H1 (cell line): ENCODE measurements around the gene BIRC7. TPM values are rescaled to one million over a fixed set of nuclear protein-coding genes. Genes with fewer than 3 reads are reported as not detected.

Experiments used
- CTCF ChIA-PET: fragments of 300-600 bp; sonication (Branson Sonifier 250); formaldehyde crosslinking; loops from one replicate; lab custom pipeline; 2021; ENCODE audit not compliant: partially characterized antibody; lab: Charles Lee
- POLR2A ChIA-PET: fragments of 300-600 bp; sonication (Branson Sonifier 250); formaldehyde crosslinking; loops from one replicate; lab custom pipeline; 2021; ENCODE audit warnings: inconsistent platforms; ENCODE audit not compliant: partially characterized antibody; lab: Charles Lee
- DNase-seq, 2 experiments: peaks; one replicate each; pipeline versions ENCODE4 v3.0.0 to v3.0.0-alpha.2; 2010 to 2022; ENCODE audit warnings: low spot score in 2 of 2, low read depth in 1 of 2, mixed read lengths in 1 of 2
- FAIRE-seq: peaks from 2 replicates; lab custom pipeline; 2011; peaks lifted over from hg19 to GRCh38; lab: Jason Lieb, UNC
- H2AFZ ChIP-seq: 2 replicates; pipeline ENCODE4 v1.8.1; 2012; ENCODE audit warnings: low read length, inconsistent platforms
- H2AK5ac ChIP-seq: 2 replicates; pipeline ENCODE4 v1.6.1; 2013; ENCODE audit warnings: low read depth, low read length
- H2BK120ac ChIP-seq: replicated peaks from 2 replicates; pipeline ENCODE3; 2013; ENCODE audit warnings: low read depth, low read length, inconsistent platforms
- H2BK12ac ChIP-seq: 2 replicates; pipeline ENCODE4 v1.6.1; 2013; ENCODE audit warnings: low read depth, low read length
- H2BK15ac ChIP-seq: 2 replicates; pipeline ENCODE4 v1.6.1; 2013; ENCODE audit warnings: low read length
- H2BK20ac ChIP-seq: 2 replicates; pipeline ENCODE4 v1.6.1; 2013; ENCODE audit warnings: low read length
- H2BK5ac ChIP-seq: 2 replicates; pipeline ENCODE4 v1.6.1; 2013; ENCODE audit warnings: low read depth, low read length
- H3K14ac ChIP-seq: 2 replicates; pipeline ENCODE4 v1.6.1; 2013; ENCODE audit warnings: inconsistent platforms; ENCODE audit not compliant: insufficient read length
- H3K18ac ChIP-seq: 2 replicates; pipeline ENCODE4 v1.6.1; 2013; ENCODE audit warnings: low read length; ENCODE audit errors: extremely low read depth
- H3K23ac ChIP-seq: 2 replicates; pipeline ENCODE4 v1.6.1; 2013; ENCODE audit warnings: inconsistent platforms; ENCODE audit not compliant: insufficient read length
- H3K23me2 ChIP-seq: 2 replicates; pipeline ENCODE4 v1.6.1; 2013; ENCODE audit warnings: low read depth, low read length
- H3K27ac ChIP-seq: 2 replicates; pipeline ENCODE4 v1.6.1; 2011; ENCODE audit warnings: low read depth, low read length, inconsistent platforms
- H3K27me3 ChIP-seq, 4 experiments: replicated peaks in 1 of 4; 1 replicate in 1 of 4; 2 replicates in 3 of 4; pipeline versions ENCODE4 v1.6.1 to v1.8.1; 2011 to 2013; ENCODE audit warnings: low read length in 3 of 4, mild to moderate bottlenecking in 3 of 4, inconsistent platforms in 2 of 4, mixed read lengths in 2 of 4, moderate library complexity in 1 of 4; ENCODE audit not compliant: control insufficient read depth in 3 of 4, insufficient read depth in 3 of 4; ENCODE audit errors: extremely low read depth in 1 of 4
- H3K36me3 ChIP-seq, 4 experiments: 2 replicates each; pipeline versions ENCODE4 v1.6.1 to v1.8.1; 2011 to 2013; ENCODE audit warnings: mild to moderate bottlenecking in 4 of 4, low read length in 3 of 4, moderate library complexity in 2 of 4, control low read depth in 1 of 4, inconsistent platforms in 1 of 4; ENCODE audit not compliant: insufficient read depth in 4 of 4, control insufficient read depth in 2 of 4
- H3K4ac ChIP-seq: replicated peaks from 2 replicates; pipeline ENCODE3; 2013; ENCODE audit warnings: low read length, low read depth, mixed read lengths, inconsistent platforms; ENCODE audit not compliant: insufficient read length
- H3K4me1 ChIP-seq, 4 experiments: replicated peaks in 1 of 4; 1 replicate in 1 of 4; 2 replicates in 3 of 4; pipeline versions ENCODE4 v1.6.1 to v1.8.1; 2011 to 2013; ENCODE audit warnings: low read length in 3 of 4, inconsistent platforms in 2 of 4, mixed read lengths in 1 of 4; ENCODE audit not compliant: insufficient read depth in 4 of 4, control insufficient read depth in 3 of 4
- H3K4me2 ChIP-seq, 2 experiments: 2 replicates each; pipeline versions ENCODE4 v1.6.1 to v1.8.1; 2011 to 2013; ENCODE audit warnings: low read depth in 2 of 2, low read length in 2 of 2, control low read depth in 1 of 2, inconsistent platforms in 1 of 2, mild to moderate bottlenecking in 1 of 2; ENCODE audit not compliant: insufficient read depth in 1 of 2
- H3K4me3 ChIP-seq, 4 experiments: fragments of 200-600, 300-600 bp in 1 of 4; sonication (generic), shearing (Covaris generic), sonication (Bioruptor Twin) in 1 of 4; 2 replicates each; pipeline versions ENCODE4 v1.5.1 to v1.8.1; 2011 to 2016; ENCODE audit warnings: low read length in 4 of 4, low read depth in 3 of 4, control low read depth in 2 of 4, inconsistent platforms in 2 of 4, mild to moderate bottlenecking in 2 of 4, mixed read lengths in 1 of 4, moderate library complexity in 1 of 4; ENCODE audit not compliant: insufficient read depth in 2 of 4; ENCODE audit errors: extremely low read depth in 1 of 4
- H3K56ac ChIP-seq: replicated peaks from 2 replicates; pipeline ENCODE3; 2013; ENCODE audit warnings: low read depth, mild to moderate bottlenecking, mixed read lengths, low read length, inconsistent platforms; ENCODE audit not compliant: insufficient read length
- H3K79me1 ChIP-seq: 2 replicates; pipeline ENCODE4 v1.6.1; 2013; ENCODE audit warnings: low read depth, low read length, control low read depth
- H3K79me2 ChIP-seq, 2 experiments: 2 replicates each; pipeline versions ENCODE4 v1.6.1 to v1.8.1; 2012 to 2013; ENCODE audit warnings: low read length in 2 of 2, mild to moderate bottlenecking in 2 of 2, inconsistent platforms in 1 of 2; ENCODE audit not compliant: insufficient read depth in 2 of 2, control insufficient read depth in 1 of 2
- H3K9ac ChIP-seq, 4 experiments: replicated peaks in 1 of 4; 1 replicate in 1 of 4; 2 replicates in 3 of 4; pipeline versions ENCODE4 v1.6.1 to v1.8.1; 2011 to 2013; ENCODE audit warnings: low read depth in 3 of 4, low read length in 3 of 4, control low read depth in 2 of 4, mild to moderate bottlenecking in 2 of 4, moderate library complexity in 2 of 4, inconsistent platforms in 1 of 4; ENCODE audit errors: extremely low read depth in 1 of 4
- H3K9me3 ChIP-seq, 2 experiments: 2 replicates each; pipeline versions ENCODE4 v1.6.1 to v1.8.1; 2012 to 2013; ENCODE audit warnings: mild to moderate bottlenecking in 2 of 2, moderate library complexity in 2 of 2, control low read depth in 1 of 2, inconsistent platforms in 1 of 2, low read depth in 1 of 2, low read length in 1 of 2, mixed read lengths in 1 of 2; ENCODE audit not compliant: insufficient read depth in 2 of 2
- H4K20me1 ChIP-seq, 2 experiments: replicated peaks in 1 of 2; 2 replicates each; pipeline versions ENCODE3 to v1.8.1; 2011 to 2013; ENCODE audit warnings: inconsistent platforms in 2 of 2, low read length in 2 of 2, mild to moderate bottlenecking in 1 of 2; ENCODE audit not compliant: insufficient read depth in 2 of 2, control insufficient read depth in 1 of 2
- H4K5ac ChIP-seq: 2 replicates; pipeline ENCODE4 v1.6.1; 2013; ENCODE audit warnings: low read length, low read depth, mixed read lengths, inconsistent platforms; ENCODE audit not compliant: insufficient read length
- H4K8ac ChIP-seq: 2 replicates; pipeline ENCODE4 v1.8.0; 2013; ENCODE audit warnings: mild to moderate bottlenecking, moderate library complexity, low read length, inconsistent platforms; ENCODE audit not compliant: insufficient read depth; ENCODE audit errors: extremely low read depth
- H4K91ac ChIP-seq: replicated peaks from 2 replicates; pipeline ENCODE3; 2013; ENCODE audit warnings: low read length, mixed read lengths, inconsistent platforms; ENCODE audit not compliant: insufficient read length
- CBX8 ChIP-seq: fragments of 300-800, 300-1000 bp; sonication (generic); IDR thresholded peaks from 2 replicates; pipeline ENCODE4 v1.7.1; 2016; ENCODE audit warnings: low read depth, low read length, borderline replicate concordance
- WGBS, 2 experiments: shearing (Covaris generic) in 1 of 2; methylation state at CpG; one replicate each; pipeline versions ENCODE4 v1.1.6 to v1.1.7; 2013 to 2015; ENCODE audit warnings: low lambda C conversion rate in 2 of 2, mixed read lengths in 2 of 2, inconsistent platforms in 1 of 2, low coverage in 1 of 2, missing lambda C conversion rate in 1 of 2; ENCODE audit not compliant: insufficient replicate concordance in 2 of 2, insufficient coverage in 1 of 2, insufficient read length in 1 of 2; ENCODE audit errors: extremely low coverage in 1 of 2, missing lambda C conversion rate in 1 of 2; 5-methylcytosine and 5-hydroxymethylcytosine counted together
- polyA plus RNA-seq, 7 experiments: library from polyadenylated mRNA; depleted of rRNA in 3 of 7; stranded (reverse) in 5 of 7; unstranded in 2 of 7; fragments of >200 nt in 5 of 7; fragments of 200-250 nt in 2 of 7; gene quantifications; 1 replicate in 5 of 7; 2 replicates in 1 of 7; 4 replicates in 1 of 7; pipeline versions ENCODE4 v1.2.1 to v1.2.3, GENCODE V29; 2011 to 2013; ENCODE audit warnings: missing spikeins in 2 of 7, mixed read lengths in 2 of 7
- total RNA-seq: library from RNA; stranded (reverse); fragmentation: NEBNext Ultra II Directional; extraction: Animal tissue kit (Norgen Biotek cat#: 25700); gene quantifications from 2 replicates; pipeline ENCODE4 v1.2.1, GENCODE V29; 2021

BIRC7 gene
- total and polyA plus RNA-seq, 2 of the 8 experiments (the other 6 are each of a cell fraction or from before 2014, with no cell fraction given), result 0.11 to 0.41 TPM

DNA sequence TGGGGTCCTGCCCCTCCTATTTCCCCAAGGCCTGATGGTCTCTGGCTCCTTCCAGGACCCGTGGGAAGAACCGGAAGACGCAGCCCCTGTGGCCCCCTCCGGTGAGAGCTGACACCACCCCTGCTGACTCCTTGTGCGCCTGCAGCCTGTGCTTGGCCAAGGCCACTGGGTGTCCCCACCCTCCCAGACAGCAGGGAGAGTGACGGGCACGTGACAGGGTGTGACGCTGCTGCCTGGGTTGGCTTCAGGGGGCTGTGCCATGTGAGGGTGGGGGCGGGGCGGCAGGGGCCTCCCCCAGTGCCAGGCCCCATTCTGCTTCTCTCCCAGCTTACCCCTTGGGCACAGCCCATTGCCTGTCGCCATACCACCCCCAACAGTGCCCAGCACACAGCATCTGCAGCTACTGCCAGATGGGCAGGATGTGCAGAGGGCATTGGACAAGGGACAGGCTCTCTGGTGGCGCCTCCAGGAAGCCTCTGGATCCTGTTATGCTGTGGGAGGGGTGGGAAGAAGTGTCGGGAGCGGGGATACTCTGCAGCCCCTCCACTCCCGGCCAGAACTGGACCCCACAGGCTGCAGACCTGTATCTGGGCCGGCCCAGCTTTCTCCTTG, 2.9 kb downstream of the BIRC7 start:
- Histone ChIP-seq H2BK20ac (no peak overlapping the region), H3K79me1 (no peaks in the 10 kb centered on the region), H3K56ac (no peak overlapping the region), H3K4ac (no peak overlapping the region), H4K20me1 (no peaks in the 10 kb centered on the region), H3K4me2 (no peak overlapping the region), H2AFZ (no peak overlapping the region), H3K79me2 (no peaks in the 10 kb centered on the region), H2BK120ac (no peak overlapping the region), H3K23ac (no peak overlapping the region), H2BK5ac (no peak overlapping the region), H3K36me3 (no peaks in the 10 kb centered on the region), H3K14ac (no peak overlapping the region), H3K27ac (no peak overlapping the region), H3K23me2 (no peaks in the 10 kb centered on the region), H2BK12ac (no peak overlapping the region), H3K4me1 (peaks cover 0 to 17% (median 9%) of the 10 kb centered on the region in 4 experiments; a peak in 4 of 7 replicates), H4K5ac (no peak overlapping the region), H2BK15ac (no peak overlapping the region), H2AK5ac (no peak overlapping the region), H3K4me3 (no peak overlapping the region), H3K18ac (no peak overlapping the region), H3K9ac (no peak overlapping the region), H4K8ac (no peak overlapping the region), H3K27me3 (peaks cover 0 to under 1% (median under 1%) of the 10 kb centered on the region in 4 experiments; a peak in 1 of 7 replicates), H3K9me3 (no peaks in the 10 kb centered on the region), H4K91ac (no peak overlapping the region)
- no peak for DNase-seq
- POLR2A ChIA-PET, result interaction anchor here (0.8 to 1.7 kb wide), 3 partner anchors 15 to 24 kb away, joined by 3 to 6 read pairs (median 5); partner anchors contain the start of gene NKAIN4
- CTCF ChIA-PET, result interaction anchor here (0.6 to 10.9 kb wide), 7 partner anchors 9 to 143 kb away, joined by 3 to 199 read pairs (median 5); no protein-coding TSS in a partner anchor
- FAIRE-seq, result no peak
- WGBS, 2 experiments, result 82% methylated on average over 12 of the region's 16 CpGs; no CpG with 5 or more reads in 1 of the 2 experiments
- TF ChIP-seq CBX8, result no peak
